Vagina (tissue), 2 donors: ENCODE data around the gene C10orf71. TPM values are rescaled to one million over a fixed set of nuclear protein-coding genes. Genes with fewer than 3 reads are reported as not detected.

ENCODE experiments used
- DNase-seq, 2 donors: peaks; one replicate each; pipeline ENCODE4 v3.0.0-alpha.2; 2017; ENCODE audit errors: extremely low spot score in 2 of 2
- H3K27ac ChIP-seq: fragments of 200-600 bp; sonication (generic); one replicate; pipeline ENCODE4 v1.5.1; 2019
- H3K27me3 ChIP-seq: fragments of 200-600 bp; sonication (generic); one replicate; pipeline ENCODE4 v1.5.1; 2019
- H3K36me3 ChIP-seq, 2 donors: fragments of 200-600 bp; sonication (generic); one replicate each; pipeline ENCODE4 v1.5.1; 2017 to 2019
- H3K4me1 ChIP-seq: fragments of 200-600 bp; sonication (generic); one replicate; pipeline ENCODE4 v1.5.1; 2019
- H3K4me3 ChIP-seq, 2 donors: fragments of 200-600 bp; sonication (generic); 1 replicate in 1 of 2; 2 replicates in 1 of 2; pipeline ENCODE4 v1.5.1; 2016 to 2019
- H3K9me3 ChIP-seq: fragments of 200-600 bp; sonication (generic); one replicate; pipeline ENCODE4 v1.5.1; 2019
- CTCF ChIP-seq, 3 experiments: fragments of 450-650 bp in 2 of 3; fragments of 200-600 bp in 1 of 3; sonication (generic) in 1 of 3; IDR thresholded peaks; one replicate each; pipeline ENCODE4 v1.5.1; 2017 to 2019; ENCODE audit warnings: antibody characterized with exemption in 3 of 3, mild to moderate bottlenecking in 2 of 3, moderate library complexity in 2 of 3
- POLR2A ChIP-seq, 2 donors: fragments of 450-650 bp; IDR thresholded peaks; one replicate each; pipeline ENCODE4 v1.6.1; 2017; ENCODE audit warnings: antibody characterized with exemption in 2 of 2, mild to moderate bottlenecking in 2 of 2, moderate library complexity in 2 of 2
- POLR2AphosphoS5 ChIP-seq, 2 donors: sonication (generic); formaldehyde crosslinking; IDR thresholded peaks; one replicate each; pipeline ENCODE4 v1.9.0; 2017; ENCODE audit warnings: antibody characterized with exemption in 2 of 2, mild to moderate bottlenecking in 2 of 2, low read depth in 1 of 2; ENCODE audit not compliant: insufficient read depth in 1 of 2
- intact Hi-C: fragments of 100-400 bp; cut with DNase I; formaldehyde crosslinking; loops from one replicate; pipeline ENCODE4 v1.15.1; 2023
- total RNA-seq: library from RNA; depleted of rRNA; stranded (reverse); fragments of >200 nt; gene quantifications from one replicate; pipeline ENCODE4 v1.2.3, GENCODE V29; 2016

C10orf71 gene
- total RNA-seq, 1 donor from 2014 or later = not detected

- H3K27me3 ChIP-seq = no peaks in the 10 kb centered on the region
- intact Hi-C loops = no loop called here
- TF ChIP-seq POLR2A (IDR thresholded peaks at IDR 0.05) = no peak
- TF ChIP-seq CTCF (IDR thresholded peaks at IDR 0.05) = no peak
- TF ChIP-seq POLR2AphosphoS5 (IDR thresholded peaks at IDR 0.05; ENCODE audit: insufficient read depth in 1 of 2, low read depth in 1 of 2) = no peak
- no peaks in the 10 kb centered on the region for H3K9me3 ChIP-seq
- no peaks in the 10 kb centered on the region for H3K36me3 ChIP-seq
- no peak overlapping the region for H3K27ac ChIP-seq
- no peak for DNase-seq
- H3K4me3 ChIP-seq = no peak overlapping the region
- H3K4me1 ChIP-seq = no peaks in the 10 kb centered on the region
Observed at GRCh38 chr10:49254556-49255318, 44.2 kb upstream of the C10orf71 start.

- H3K9me3 ChIP-seq = no peaks in the 10 kb centered on the region
- H3K4me3 ChIP-seq = no peak overlapping the region
- no peaks in the 10 kb centered on the region for H3K4me1 ChIP-seq
- intact Hi-C loops = no loop called here
- DNase-seq = no peak
- H3K36me3 ChIP-seq = no peaks in the 10 kb centered on the region
- TF ChIP-seq POLR2AphosphoS5 (IDR thresholded peaks at IDR 0.05; ENCODE audit: insufficient read depth in 1 of 2, low read depth in 1 of 2) = no peak
- TF ChIP-seq POLR2A (IDR thresholded peaks at IDR 0.05) = no peak
- H3K27me3 ChIP-seq = no peaks in the 10 kb centered on the region
- H3K27ac ChIP-seq = no peak overlapping the region
Observed at GRCh38 chr10:49255883-49256282, 43.1 kb upstream of the C10orf71 start.

- Histone ChIP-seq H3K27ac (no peak overlapping the region), H3K27me3 (no peaks in the 10 kb centered on the region), H3K36me3 (no peaks in the 10 kb centered on the region), H3K4me3 (no peak overlapping the region), H3K9me3 (no peaks in the 10 kb centered on the region), H3K4me1 (no peaks in the 10 kb centered on the region)
- intact Hi-C loops = no loop called here
- DNase-seq = no peak
- no peak for TF ChIP-seq CTCF (IDR thresholded peaks at IDR 0.05)
- no peak for TF ChIP-seq POLR2AphosphoS5 (IDR thresholded peaks at IDR 0.05; ENCODE audit: insufficient read depth in 1 of 2, low read depth in 1 of 2)
- no peak for TF ChIP-seq POLR2A (IDR thresholded peaks at IDR 0.05)
Observed at GRCh38 chr10:49257154-49257553, 41.8 kb upstream of the C10orf71 start.

- DNase-seq = no peak
- Histone ChIP-seq H3K27ac (no peak overlapping the region), H3K27me3 (no peaks in the 10 kb centered on the region), H3K4me3 (no peak overlapping the region), H3K9me3 (no peaks in the 10 kb centered on the region), H3K4me1 (no peaks in the 10 kb centered on the region), H3K36me3 (no peaks in the 10 kb centered on the region)
- intact Hi-C loops = no loop called here
- no peak for TF ChIP-seq CTCF (IDR thresholded peaks at IDR 0.05)
- TF ChIP-seq POLR2A (IDR thresholded peaks at IDR 0.05) = no peak
- no peak for TF ChIP-seq POLR2AphosphoS5 (IDR thresholded peaks at IDR 0.05; ENCODE audit: insufficient read depth in 1 of 2, low read depth in 1 of 2)
Observed at GRCh38 chr10:49257626-49258349, 41.2 kb upstream of the C10orf71 start.

- H3K36me3 ChIP-seq = no peaks in the 10 kb centered on the region
- no peaks in the 10 kb centered on the region for H3K27me3 ChIP-seq
- no peaks in the 10 kb centered on the region for H3K4me1 ChIP-seq
- H3K4me3 ChIP-seq = no peak overlapping the region
- TF ChIP-seq CTCF (IDR thresholded peaks at IDR 0.05) = no peak
- no peak for TF ChIP-seq POLR2A (IDR thresholded peaks at IDR 0.05)
- TF ChIP-seq POLR2AphosphoS5 (IDR thresholded peaks at IDR 0.05; ENCODE audit: insufficient read depth in 1 of 2, low read depth in 1 of 2) = no peak
- no peaks in the 10 kb centered on the region for H3K9me3 ChIP-seq
- no peak overlapping the region for H3K27ac ChIP-seq
- intact Hi-C loops = no loop called here
- no peak for DNase-seq
Observed at GRCh38 chr10:49258350-49258683, 40.7 kb upstream of the C10orf71 start.
